K562 (cell line): ENCODE data around the gene ACBD3. TPM values are rescaled to one million over a fixed set of nuclear protein-coding genes. Genes with fewer than 3 reads are reported as not detected.

ENCODE experiments used
- AFF4 ChIP-seq: sonication (generic); formaldehyde crosslinking; IDR thresholded peaks from 2 replicates; pipeline ENCODE4 v1.8.0; 2023; ENCODE audit warnings: mild to moderate bottlenecking, missing genetic modification reagents
- ATF7 ChIP-seq: fragments of 450-650 bp; IDR thresholded peaks from 2 replicates; pipeline ENCODE4 v1.7.1; 2014; ENCODE audit warnings: mild to moderate bottlenecking, moderate library complexity
- CBX3 ChIP-seq, 2 experiments: IDR thresholded peaks; 1 replicate in 1 of 2; 2 replicates in 1 of 2; pipeline ENCODE4 v1.6.1; 2012; ENCODE audit warnings: inconsistent platforms in 2 of 2, low read length in 2 of 2, borderline replicate concordance in 1 of 2, control low read depth in 1 of 2
- CEBPG ChIP-seq, 3 experiments: fragments of 200-800 bp in 1 of 3; sonication (Bioruptor generic) in 1 of 3; sonication (generic) in 1 of 3; formaldehyde crosslinking in 1 of 3; IDR thresholded peaks in 2 of 3; conservative IDR thresholded peaks in 1 of 3; 2 replicates each; pipeline versions ENCODE4 v1.6.1 to v1.8.0; 2016 to 2022; ENCODE audit warnings: missing compliant biosample characterization in 2 of 3, missing genetic modification characterization in 2 of 3, mild to moderate bottlenecking in 1 of 3, missing genetic modification reagents in 1 of 3
- ESRRB ChIP-seq: fragments of 250-450 bp; sonication (Bioruptor Pico); IDR thresholded peaks from 2 replicates; pipeline ENCODE4 v1.5.0; 2020; ENCODE audit warnings: mild to moderate bottlenecking, moderate library complexity, borderline replicate concordance
- FOXP1 ChIP-seq: sonication (generic); formaldehyde crosslinking; IDR thresholded peaks from 2 replicates; pipeline ENCODE4 v1.8.0; 2022; ENCODE audit warnings: mild to moderate bottlenecking, missing genetic modification reagents
- LCOR ChIP-seq: sonication (generic); formaldehyde crosslinking; IDR thresholded peaks from 2 replicates; pipeline ENCODE4 v1.8.0; 2022; ENCODE audit warnings: mild to moderate bottlenecking, missing genetic modification reagents
- MTF1 ChIP-seq: fragments of 250-450 bp; sonication (Bioruptor Pico); IDR thresholded peaks from 2 replicates; pipeline ENCODE4 v1.9.0; 2021; ENCODE audit warnings: moderate library complexity, mild to moderate bottlenecking, inconsistent platforms, borderline replicate concordance
- NR2C1 ChIP-seq, 2 experiments: fragments of 450-650 bp; IDR thresholded peaks; 2 replicates each; pipeline ENCODE4 v1.6.1; 2017; ENCODE audit warnings: mild to moderate bottlenecking in 2 of 2, antibody characterized with exemption in 1 of 2, inconsistent platforms in 1 of 2, missing compliant biosample characterization in 1 of 2, missing genetic modification characterization in 1 of 2
- PRDM10 ChIP-seq: fragments of 450-650 bp; IDR thresholded peaks from 2 replicates; pipeline ENCODE4 v1.6.1; 2018; ENCODE audit not compliant: partially characterized antibody
- RBM17 ChIP-seq: fragments of 200-400 bp; formaldehyde crosslinking; IDR thresholded peaks from 2 replicates; pipeline ENCODE4 v1.6.1; 2017; ENCODE audit warnings: low read depth, mild to moderate bottlenecking, low read length, borderline replicate concordance
- RCOR1 ChIP-seq, 2 experiments: IDR thresholded peaks; 2 replicates each; pipeline ENCODE4 v1.6.1; 2012; ENCODE audit warnings: low read depth in 2 of 2, low read length in 2 of 2, borderline replicate concordance in 1 of 2, improper control_type of control experiment in 1 of 2
- TGIF2 ChIP-seq: sonication (generic); formaldehyde crosslinking; IDR thresholded peaks from 2 replicates; pipeline ENCODE4 v1.8.1; 2022; ENCODE audit warnings: mild to moderate bottlenecking, missing genetic modification reagents, moderate library complexity
- polyA plus RNA-seq, 8 experiments: library from polyadenylated mRNA; depleted of rRNA in 4 of 8; stranded (reverse) in 5 of 8; unstranded in 3 of 8; fragments of >200 nt; fragmentation: Nextera tagmentation in 2 of 8; fragmentation: Illumina TruSeq in 1 of 8; extraction: Ambion mirVana in 2 of 8; extraction: Trizol in 1 of 8; gene quantifications; 2 replicates each; pipeline versions ENCODE4 v1.2.1 to v1.2.3, GENCODE V29; 2011 to 2014; ENCODE audit warnings: inconsistent platforms in 1 of 8, missing spikeins in 1 of 8
- total RNA-seq, 7 experiments: library from RNA; depleted of rRNA in 6 of 7; stranded (reverse); fragments of >200 nt in 6 of 7; fragmentation: Illumina TruSeq in 2 of 7; extraction: Trizol in 2 of 7; gene quantifications; 2 replicates each; pipeline versions ENCODE4 v1.2.1 to v1.2.3, GENCODE V29; 2011 to 2021; ENCODE audit warnings: low replicate concordance in 1 of 7
- TF ChIP-seq, protein P1 (sequence below): IDR thresholded peaks from 2 replicates; pipeline ENCODE4 v1.6.1; 2016; ENCODE audit warnings: missing genetic modification characterization, missing compliant biosample characterization

ACBD3 gene
- total and polyA plus RNA-seq, 9 of the 15 experiments (the other 6 are each of a cell fraction or from before 2014, with no cell fraction given), result 11.1 to 36.7 (median 26.9) TPM

- TF ChIP-seq MTF1 (CRISPR knock-in tag) (no peak), CEBPG (CRISPR knock-in tag; IDR thresholded peaks at IDR 0.05) (0 out of 2 replicates have a peak, but pooled peaks have one; percentile 31), CEBPG (tag; conservative IDR thresholded peaks at IDR 0.05 in 1 of 2, IDR thresholded peaks at IDR 0.05 in 1 of 2) (no peak), NR2C1 (IDR thresholded peaks at IDR 0.05) (no peak), NR2C1 (tag; IDR thresholded peaks at IDR 0.05) (no peak), RCOR1 (IDR thresholded peaks at IDR 0.05; ENCODE audit: borderline replicate concordance in 1 of 2, low read depth in 2 of 2, low read length in 2 of 2) (peak in 1 of 2 experiments; percentile 79; a peak in 2 of 4 replicates), RBM17 (no peak), ATF7 (no peak), FOXP1 (CRISPR knock-in tag) (0 out of 2 replicates have a peak, but pooled peaks have one; percentile 24), LCOR (no peak), PRDM10 (no peak), CBX3 (IDR thresholded peaks at IDR 0.05; ENCODE audit: borderline replicate concordance in 1 of 2, low read length in 2 of 2) (no peak), ESRRB (CRISPR knock-in tag) (no peak), AFF4 (CRISPR knock-in tag) (no peak), TGIF2 (CRISPR knock-in tag) (no peak)
- TF ChIP-seq, protein P1, sequence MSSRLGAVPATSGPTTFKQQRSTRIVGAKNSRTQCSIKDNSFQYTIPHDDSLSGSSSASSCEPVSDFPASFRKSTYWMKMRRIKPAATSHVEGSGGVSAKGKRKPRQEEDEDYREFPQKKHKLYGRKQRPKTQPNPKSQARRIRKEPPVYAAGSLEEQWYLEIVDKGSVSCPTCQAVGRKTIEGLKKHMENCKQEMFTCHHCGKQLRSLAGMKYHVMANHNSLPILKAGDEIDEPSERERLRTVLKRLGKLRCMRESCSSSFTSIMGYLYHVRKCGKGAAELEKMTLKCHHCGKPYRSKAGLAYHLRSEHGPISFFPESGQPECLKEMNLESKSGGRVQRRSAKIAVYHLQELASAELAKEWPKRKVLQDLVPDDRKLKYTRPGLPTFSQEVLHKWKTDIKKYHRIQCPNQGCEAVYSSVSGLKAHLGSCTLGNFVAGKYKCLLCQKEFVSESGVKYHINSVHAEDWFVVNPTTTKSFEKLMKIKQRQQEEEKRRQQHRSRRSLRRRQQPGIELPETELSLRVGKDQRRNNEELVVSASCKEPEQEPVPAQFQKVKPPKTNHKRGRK (tag), result no peak
These were observed 77.4 kb downstream of the ACBD3 start (continued) for GRCh38 chr1:226108935-226109828.
